Measurements from ENCODE around the gene FBXL2.

Gene FBXL2

GRCh38 chr3:33430571-33430970 lies 153.3 kb downstream of the FBXL2 start:
- DNase-seq = no peak

- DNase-seq = no peak
These were observed 156.6 kb downstream of the FBXL2 start for GRCh38 chr3:33433843-33434242.

Data from MV-4-11 (cell line).